ENCODE measurements around the gene CIPC. TPM values are rescaled to one million over a fixed set of nuclear protein-coding genes. Genes with fewer than 3 reads are reported as not detected.

The CIPC gene
- 10 to 100 TPM; 14.0 to 14.5 TPM for total RNA-seq

- ATAC-seq (ENCODE audit: low read depth) (peak; percentile 92), DNase-seq (peak; percentile 97)
- peaks cover 4% of the 10 kb centered on the region for H3K36me3 Mint-ChIP-seq
- no peaks in the 10 kb centered on the region for H3K9me3 Mint-ChIP-seq
- peaks cover 32% of the 10 kb centered on the region for H3K4me1 Mint-ChIP-seq
- peak within 1 kb of the TSS; percentile 98 for H3K4me3 Mint-ChIP-seq
- POLR2A ChIA-PET: interaction anchor here (0.6 to 2.0 kb wide), 10 partner anchors 23 to 332 kb away, joined by 3 to 8 read pairs (median 4); no protein-coding TSS in a partner anchor
- H3K27me3 Mint-ChIP-seq: no peaks in the 10 kb centered on the region
- H3K27ac Mint-ChIP-seq: peak within 1 kb of the TSS; percentile 92
These were observed at the start of gene CIPC for GRCh38 chr14:77097700-77098528. Gene CIPC, plus strand, starts transcription at chr14:77098258. Its CDS starts 7,451 bp downstream, at chr14:77105709.

GRCh38 chr14:77051116-77051515 lies 46.9 kb upstream of the CIPC start:
- Mint-ChIP-seq H3K36me3 (peaks cover 3% of the 10 kb centered on the region), H3K27me3 (no peaks in the 10 kb centered on the region), H3K27ac (no peak overlapping the region), H3K9me3 (no peaks in the 10 kb centered on the region), H3K4me3 (no peak overlapping the region), H3K4me1 (peaks cover 14% of the 10 kb centered on the region)
- DNase-seq (no peak), ATAC-seq (ENCODE audit: low read depth) (no peak)
- POLR2A ChIA-PET: interaction anchor here (0.7 to 1.2 kb wide), 4 partner anchors 19 to 175 kb away, joined by 3 to 9 read pairs (median 3); no protein-coding TSS in a partner anchor

GRCh38 chr14:77052281-77053044 lies 45.6 kb upstream of the CIPC start:
- ATAC-seq (ENCODE audit: low read depth) (no peak), DNase-seq (no peak)
- no peak overlapping the region for H3K4me3 Mint-ChIP-seq
- no peaks in the 10 kb centered on the region for H3K9me3 Mint-ChIP-seq
- no peaks in the 10 kb centered on the region for H3K27me3 Mint-ChIP-seq
- H3K36me3 Mint-ChIP-seq: peaks cover 3% of the 10 kb centered on the region
- POLR2A ChIA-PET: interaction anchor here (0.6 to 2.0 kb wide), 8 partner anchors 14 to 139 kb away, joined by 3 to 12 read pairs (median 5); no protein-coding TSS in a partner anchor
- H3K4me1 Mint-ChIP-seq: peaks cover 8% of the 10 kb centered on the region
- H3K27ac Mint-ChIP-seq: peak overlapping the region; percentile 78

- Mint-ChIP-seq H3K4me1 (peaks cover 8% of the 10 kb centered on the region), H3K36me3 (peaks cover 3% of the 10 kb centered on the region), H3K4me3 (no peak overlapping the region), H3K9me3 (no peaks in the 10 kb centered on the region), H3K27me3 (no peaks in the 10 kb centered on the region), H3K27ac (peak overlapping the region; percentile 78)
- peak; percentile 83 for DNase-seq
- POLR2A ChIA-PET: interaction anchor here (0.6 to 2.0 kb wide), 7 partner anchors 26 to 140 kb away, joined by 3 to 12 read pairs (median 5); no protein-coding TSS in a partner anchor
- peak; percentile 89 for ATAC-seq (ENCODE audit: low read depth)
These were observed 44.8 kb upstream of the CIPC start for GRCh38 chr14:77053046-77053841.

GRCh38 chr14:77055306-77055705 lies 42.8 kb upstream of the CIPC start:
- H3K4me1 Mint-ChIP-seq: peaks cover 10% of the 10 kb centered on the region
- ATAC-seq (ENCODE audit: low read depth) (no peak), DNase-seq (no peak)
- no peaks in the 10 kb centered on the region for H3K9me3 Mint-ChIP-seq
- no peak overlapping the region for H3K27ac Mint-ChIP-seq
- H3K4me3 Mint-ChIP-seq: no peak overlapping the region
- peaks cover 3% of the 10 kb centered on the region for H3K36me3 Mint-ChIP-seq
- no peaks in the 10 kb centered on the region for H3K27me3 Mint-ChIP-seq
- POLR2A ChIA-PET: interaction anchor here (0.6 to 1.5 kb wide), 4 partner anchors 22 to 142 kb away, joined by 3 to 5 read pairs (median 4); no protein-coding TSS in a partner anchor

GRCh38 chr14:77055981-77056380 lies 42.1 kb upstream of the CIPC start:
- H3K27ac Mint-ChIP-seq: no peak overlapping the region

GRCh38 chr14:77058117-77058516 lies 39.9 kb upstream of the CIPC start:
- Mint-ChIP-seq H3K4me3 (no peak overlapping the region), H3K9me3 (no peaks in the 10 kb centered on the region), H3K27ac (no peak overlapping the region), H3K27me3 (no peaks in the 10 kb centered on the region), H3K4me1 (peaks cover 7% of the 10 kb centered on the region), H3K36me3 (peaks cover 3% of the 10 kb centered on the region)
- ATAC-seq (ENCODE audit: low read depth) (no peak), DNase-seq (no peak)
- POLR2A ChIA-PET: interaction anchor here (0.8 kb wide), 1 partner anchor 144 kb away, joined by 3 read pairs; no protein-coding TSS in a partner anchor

More at GRCh38 chr14:77055981-77056380, 42.1 kb upstream of the CIPC start:
- H3K4me1 Mint-ChIP-seq: peaks cover 10% of the 10 kb centered on the region
- H3K9me3 Mint-ChIP-seq: no peaks in the 10 kb centered on the region
- H3K4me3 Mint-ChIP-seq: no peak overlapping the region
- DNase-seq (no peak), ATAC-seq (ENCODE audit: low read depth) (no peak)
- H3K36me3 Mint-ChIP-seq: peaks cover 3% of the 10 kb centered on the region
- POLR2A ChIA-PET: interaction anchor here (0.5 to 1.3 kb wide), 3 partner anchors 27 to 143 kb away, joined by 3 to 5 read pairs (median 4); no protein-coding TSS in a partner anchor
- H3K27me3 Mint-ChIP-seq: no peaks in the 10 kb centered on the region

GRCh38 chr14:77058785-77059184 lies 39.3 kb upstream of the CIPC start:
- peaks cover 3% of the 10 kb centered on the region for H3K36me3 Mint-ChIP-seq
- no peaks in the 10 kb centered on the region for H3K27me3 Mint-ChIP-seq
- H3K9me3 Mint-ChIP-seq: no peaks in the 10 kb centered on the region
- no peak overlapping the region for H3K27ac Mint-ChIP-seq
- H3K4me3 Mint-ChIP-seq: no peak overlapping the region
- no peak for DNase-seq
- H3K4me1 Mint-ChIP-seq: peaks cover 7% of the 10 kb centered on the region
- POLR2A ChIA-PET: interaction anchor here (0.8 to 1.0 kb wide), 2 partner anchors 103 to 145 kb away, joined by 3 read pairs; no protein-coding TSS in a partner anchor
- ATAC-seq (ENCODE audit: low read depth): no peak

- no peak overlapping the region for H3K4me3 Mint-ChIP-seq
- H3K9me3 Mint-ChIP-seq: no peaks in the 10 kb centered on the region
- H3K27me3 Mint-ChIP-seq: no peaks in the 10 kb centered on the region
- no peak for DNase-seq
- POLR2A ChIA-PET: interaction anchor here (1.0 kb wide), 1 partner anchor 104 kb away, joined by 3 read pairs; no protein-coding TSS in a partner anchor
- H3K27ac Mint-ChIP-seq: no peak overlapping the region
- H3K36me3 Mint-ChIP-seq: peaks cover 3% of the 10 kb centered on the region
- H3K4me1 Mint-ChIP-seq: peaks cover 7% of the 10 kb centered on the region
- ATAC-seq (ENCODE audit: low read depth): no peak
These were observed 38.7 kb upstream of the CIPC start for GRCh38 chr14:77059276-77059915.

- Mint-ChIP-seq H3K36me3 (no peaks in the 10 kb centered on the region), H3K4me3 (no peak overlapping the region), H3K27ac (no peak overlapping the region), H3K4me1 (peaks cover 9% of the 10 kb centered on the region), H3K27me3 (no peaks in the 10 kb centered on the region), H3K9me3 (no peaks in the 10 kb centered on the region)
- DNase-seq (no peak), ATAC-seq (ENCODE audit: low read depth) (no peak)
- POLR2A ChIA-PET: no interaction called here
These were observed 36.3 kb upstream of the CIPC start for GRCh38 chr14:77061630-77062257.

GRCh38 chr14:77062261-77062660 lies 35.8 kb upstream of the CIPC start:
- H3K9me3 Mint-ChIP-seq: no peaks in the 10 kb centered on the region
- H3K27me3 Mint-ChIP-seq: no peaks in the 10 kb centered on the region
- no peak overlapping the region for H3K4me3 Mint-ChIP-seq
- H3K27ac Mint-ChIP-seq: no peak overlapping the region
- DNase-seq: no peak
- no peaks in the 10 kb centered on the region for H3K36me3 Mint-ChIP-seq
- H3K4me1 Mint-ChIP-seq: peaks cover 9% of the 10 kb centered on the region
- POLR2A ChIA-PET: no interaction called here
- ATAC-seq (ENCODE audit: low read depth): no peak

All from activated naive CD8-positive, alpha-beta T cell treated with anti-CD3 and anti-CD28 coated beads, Interleukin-2, amount 10 ng/mL, durations not matched to agents 7 days and 5 days (primary cell).